ENCODE results near the gene CCDC66. TPM values are rescaled to one million over a fixed set of nuclear protein-coding genes. Genes with fewer than 3 reads are reported as not detected.
"Not testable (repeated sequence)": the region's sequence is repeated elsewhere in the genome, so short reads cannot be mapped to it uniquely, and the experiment has no call there.

CCDC66 gene
- total RNA-seq, 1 donor from 2014 or later, result 24.5 TPM

GRCh38 chr3:56593455-56594158 is 36.6 kb downstream of the CCDC66 start:
- intact Hi-C loops (cut with DNase I), result no loop called here
- H3K36me3 ChIP-seq, result peaks cover 14% of the 10 kb centered on the region
- no peak overlapping the region for H3K4me3 ChIP-seq
- TF ChIP-seq, protein P1, sequence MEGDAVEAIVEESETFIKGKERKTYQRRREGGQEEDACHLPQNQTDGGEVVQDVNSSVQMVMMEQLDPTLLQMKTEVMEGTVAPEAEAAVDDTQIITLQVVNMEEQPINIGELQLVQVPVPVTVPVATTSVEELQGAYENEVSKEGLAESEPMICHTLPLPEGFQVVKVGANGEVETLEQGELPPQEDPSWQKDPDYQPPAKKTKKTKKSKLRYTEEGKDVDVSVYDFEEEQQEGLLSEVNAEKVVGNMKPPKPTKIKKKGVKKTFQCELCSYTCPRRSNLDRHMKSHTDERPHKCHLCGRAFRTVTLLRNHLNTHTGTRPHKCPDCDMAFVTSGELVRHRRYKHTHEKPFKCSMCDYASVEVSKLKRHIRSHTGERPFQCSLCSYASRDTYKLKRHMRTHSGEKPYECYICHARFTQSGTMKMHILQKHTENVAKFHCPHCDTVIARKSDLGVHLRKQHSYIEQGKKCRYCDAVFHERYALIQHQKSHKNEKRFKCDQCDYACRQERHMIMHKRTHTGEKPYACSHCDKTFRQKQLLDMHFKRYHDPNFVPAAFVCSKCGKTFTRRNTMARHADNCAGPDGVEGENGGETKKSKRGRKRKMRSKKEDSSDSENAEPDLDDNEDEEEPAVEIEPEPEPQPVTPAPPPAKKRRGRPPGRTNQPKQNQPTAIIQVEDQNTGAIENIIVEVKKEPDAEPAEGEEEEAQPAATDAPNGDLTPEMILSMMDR (IDR thresholded peaks at IDR 0.05), result no peak
- DNase-seq, result no peak
- no peaks in the 10 kb centered on the region for H3K9me3 ChIP-seq
- H3K27me3 ChIP-seq (ENCODE audit: low read depth), result no peaks in the 10 kb centered on the region
- H3K27ac ChIP-seq, result no peak overlapping the region
- peaks cover 5% of the 10 kb centered on the region for H3K4me1 ChIP-seq
- no peak for ATAC-seq

GRCh38 chr3:56595975-56596840 is 39.2 kb downstream of the CCDC66 start:
- no peak for ATAC-seq
- Histone ChIP-seq H3K27ac (no peak overlapping the region), H3K27me3 (ENCODE audit: low read depth) (no peaks in the 10 kb centered on the region), H3K4me1 (peaks cover under 1% of the 10 kb centered on the region), H3K9me3 (no peaks in the 10 kb centered on the region), H3K4me3 (no peak overlapping the region), H3K36me3 (peaks cover 14% of the 10 kb centered on the region)
- TF ChIP-seq, protein P1 (IDR thresholded peaks at IDR 0.05), result no peak
- DNase-seq, result no peak
- intact Hi-C loops (cut with DNase I), result no loop called here

- H3K4me3 ChIP-seq; H3K27me3 ChIP-seq (ENCODE audit: low read depth); intact Hi-C loops (cut with DNase I); H3K27ac ChIP-seq; ATAC-seq; DNase-seq; H3K4me1 ChIP-seq; H3K9me3 ChIP-seq: not testable (repeated sequence)
- peaks cover 32% of the 10 kb centered on the region for H3K36me3 ChIP-seq
Observed at GRCh38 chr3:56608479-56608878, 51.5 kb downstream of the CCDC66 start.

- Histone ChIP-seq H3K4me1 (peaks cover 5% of the 10 kb centered on the region), H3K27me3 (ENCODE audit: low read depth) (no peaks in the 10 kb centered on the region), H3K9me3 (no peaks in the 10 kb centered on the region), H3K36me3 (peaks cover 40% of the 10 kb centered on the region), H3K4me3 (no peak overlapping the region), H3K27ac (no peak overlapping the region)
- no peak for ATAC-seq
- TF ChIP-seq, protein P1 (IDR thresholded peaks at IDR 0.05), result no peak
- intact Hi-C loops (cut with DNase I), result no loop called here
- DNase-seq, result no peak
Observed at GRCh38 chr3:56610669-56611335, 53.8 kb downstream of the CCDC66 start.

GRCh38 chr3:56611364-56611763 is 54.4 kb downstream of the CCDC66 start:
- intact Hi-C loops (cut with DNase I), result no loop called here
- ATAC-seq, result no peak

More at GRCh38 chr3:56611364-56611763, 54.4 kb downstream of the CCDC66 start:
- H3K4me1 ChIP-seq, result peaks cover 5% of the 10 kb centered on the region
- TF ChIP-seq, protein P1 (IDR thresholded peaks at IDR 0.05), result no peak
- no peaks in the 10 kb centered on the region for H3K9me3 ChIP-seq
- no peaks in the 10 kb centered on the region for H3K27me3 ChIP-seq (ENCODE audit: low read depth)
- DNase-seq, result no peak
- peaks cover 38% of the 10 kb centered on the region for H3K36me3 ChIP-seq
- H3K4me3 ChIP-seq, result no peak overlapping the region
- no peak overlapping the region for H3K27ac ChIP-seq

All from lower lobe of right lung (tissue), 2 donors.